Mucosa of stomach (tissue), 1 donor: Measurements from ENCODE around the gene PLCL1.
"Not testable (repeated sequence)": the region's sequence is repeated elsewhere in the genome, so short reads cannot be mapped to it uniquely, and the experiment has no call there.

Experiments used
- H3K27me3 ChIP-seq: one replicate; pipeline ENCODE4 v1.7.0; 2013; ENCODE audit warnings: mild to moderate bottlenecking, low read length; ENCODE audit not compliant: control insufficient read depth, insufficient read depth
- H3K36me3 ChIP-seq: one replicate; pipeline ENCODE4 v1.7.0; 2013; ENCODE audit warnings: low read length; ENCODE audit not compliant: control insufficient read depth, insufficient read depth
- H3K4me1 ChIP-seq: one replicate; pipeline ENCODE4 v1.7.0; 2013; ENCODE audit warnings: mild to moderate bottlenecking, low read length; ENCODE audit not compliant: control insufficient read depth, insufficient read depth
- H3K4me3 ChIP-seq: one replicate; pipeline ENCODE4 v1.7.0; 2013; ENCODE audit warnings: low read length
- H3K9ac ChIP-seq: one replicate; pipeline ENCODE4 v1.7.0; 2013; ENCODE audit warnings: mild to moderate bottlenecking, low read length, moderate library complexity
- H3K9me3 ChIP-seq: one replicate; pipeline ENCODE4 v1.7.0; 2013; ENCODE audit warnings: mild to moderate bottlenecking, low read length, moderate library complexity; ENCODE audit not compliant: control insufficient read depth
- donor health status: Pancreatic carcinoma.

Gene PLCL1

GRCh38 chr2:198004921-198005829, 200.8 kb downstream of the PLCL1 start:
- H3K27me3 ChIP-seq = no peaks in the 10 kb centered on the region
- H3K4me3 ChIP-seq = no peak overlapping the region
- no peak overlapping the region for H3K9ac ChIP-seq
- no peaks in the 10 kb centered on the region for H3K36me3 ChIP-seq
- H3K9me3 ChIP-seq = no peaks in the 10 kb centered on the region
- no peaks in the 10 kb centered on the region for H3K4me1 ChIP-seq

- H3K4me1 ChIP-seq = no peaks in the 10 kb centered on the region
- no peak overlapping the region for H3K4me3 ChIP-seq
- H3K9ac ChIP-seq = no peak overlapping the region
- no peaks in the 10 kb centered on the region for H3K27me3 ChIP-seq
- H3K36me3 ChIP-seq = no peaks in the 10 kb centered on the region
- no peaks in the 10 kb centered on the region for H3K9me3 ChIP-seq
Observed at GRCh38 chr2:198006733-198007132, 202.3 kb downstream of the PLCL1 start.

GRCh38 chr2:198008230-198008629, 203.8 kb downstream of the PLCL1 start:
- no peaks in the 10 kb centered on the region for H3K9me3 ChIP-seq
- no peaks in the 10 kb centered on the region for H3K36me3 ChIP-seq
- H3K9ac ChIP-seq = no peak overlapping the region
- H3K4me3 ChIP-seq = no peak overlapping the region
- no peaks in the 10 kb centered on the region for H3K27me3 ChIP-seq
- no peaks in the 10 kb centered on the region for H3K4me1 ChIP-seq

- no peak overlapping the region for H3K4me3 ChIP-seq
- H3K9me3 ChIP-seq = no peaks in the 10 kb centered on the region
- no peaks in the 10 kb centered on the region for H3K27me3 ChIP-seq
- H3K4me1 ChIP-seq = no peaks in the 10 kb centered on the region
- H3K36me3 ChIP-seq = no peaks in the 10 kb centered on the region
- H3K9ac ChIP-seq = no peak overlapping the region
Observed at GRCh38 chr2:198012025-198012424, 207.6 kb downstream of the PLCL1 start.

- Histone ChIP-seq H3K4me3 (no peak overlapping the region), H3K9ac (no peak overlapping the region), H3K36me3 (no peaks in the 10 kb centered on the region), H3K9me3 (no peaks in the 10 kb centered on the region), H3K4me1 (no peaks in the 10 kb centered on the region), H3K27me3 (no peaks in the 10 kb centered on the region)
Observed at GRCh38 chr2:198016243-198016642, 211.8 kb downstream of the PLCL1 start.

- H3K36me3 ChIP-seq = no peaks in the 10 kb centered on the region
- H3K9me3 ChIP-seq = no peaks in the 10 kb centered on the region
- no peak overlapping the region for H3K4me3 ChIP-seq
- no peak overlapping the region for H3K9ac ChIP-seq
- no peaks in the 10 kb centered on the region for H3K27me3 ChIP-seq
- H3K4me1 ChIP-seq = no peaks in the 10 kb centered on the region
Observed at GRCh38 chr2:198017068-198017467, 212.7 kb downstream of the PLCL1 start.

GRCh38 chr2:198028955-198029354, 224.6 kb downstream of the PLCL1 start:
- H3K27me3 ChIP-seq = no peaks in the 10 kb centered on the region
- H3K4me1 ChIP-seq = no peaks in the 10 kb centered on the region
- no peak overlapping the region for H3K9ac ChIP-seq
- no peaks in the 10 kb centered on the region for H3K9me3 ChIP-seq
- H3K36me3 ChIP-seq = no peaks in the 10 kb centered on the region
- H3K4me3 ChIP-seq = no peak overlapping the region

GRCh38 chr2:198029576-198029975, 225.2 kb downstream of the PLCL1 start:
- H3K4me3 ChIP-seq, H3K9me3 ChIP-seq, H3K27me3 ChIP-seq, H3K4me1 ChIP-seq, H3K9ac ChIP-seq, H3K36me3 ChIP-seq: not testable (repeated sequence)

- Histone ChIP-seq H3K36me3 (no peaks in the 10 kb centered on the region), H3K9ac (no peak overlapping the region), H3K4me3 (no peak overlapping the region), H3K27me3 (no peaks in the 10 kb centered on the region), H3K4me1 (no peaks in the 10 kb centered on the region), H3K9me3 (no peaks in the 10 kb centered on the region)
Observed at GRCh38 chr2:198033626-198034025, 229.2 kb downstream of the PLCL1 start.

- Histone ChIP-seq H3K4me1 (no peaks in the 10 kb centered on the region), H3K4me3 (no peak overlapping the region), H3K36me3 (no peaks in the 10 kb centered on the region), H3K9me3 (no peaks in the 10 kb centered on the region), H3K27me3 (no peaks in the 10 kb centered on the region), H3K9ac (no peak overlapping the region)
Observed at GRCh38 chr2:198036029-198036879, 231.9 kb downstream of the PLCL1 start.

- Histone ChIP-seq H3K4me1 (no peaks in the 10 kb centered on the region), H3K36me3 (no peaks in the 10 kb centered on the region), H3K9me3 (no peaks in the 10 kb centered on the region), H3K27me3 (no peaks in the 10 kb centered on the region), H3K4me3 (no peak overlapping the region), H3K9ac (no peak overlapping the region)
Observed at GRCh38 chr2:198040835-198041234, 236.4 kb downstream of the PLCL1 start.

GRCh38 chr2:198042189-198042588, 237.8 kb downstream of the PLCL1 start:
- no peaks in the 10 kb centered on the region for H3K36me3 ChIP-seq
- no peak overlapping the region for H3K4me3 ChIP-seq
- H3K27me3 ChIP-seq = no peaks in the 10 kb centered on the region

More at GRCh38 chr2:198042189-198042588, 237.8 kb downstream of the PLCL1 start:
- H3K9me3 ChIP-seq = no peaks in the 10 kb centered on the region
- no peak overlapping the region for H3K9ac ChIP-seq
- no peaks in the 10 kb centered on the region for H3K4me1 ChIP-seq
